ENCODE measurements around the gene CXorf65.

The CXorf65 gene

GRCh38 chrX:71081330-71082123, 25.0 kb downstream of the CXorf65 start:
- in situ Hi-C loops (cut with HindIII; ENCODE audit: low pct_ligation_motif_present, low pct_unique_long_range_greater_than_20kb, low sequenced_read_pairs) = no loop called here

GRCh38 chrX:71070531-71070930, 36.0 kb downstream of the CXorf65 start:
- no peak for DNase-seq
- in situ Hi-C loops (cut with HindIII; ENCODE audit: low pct_ligation_motif_present, low pct_unique_long_range_greater_than_20kb, low sequenced_read_pairs) = no loop called here

More at GRCh38 chrX:71081330-71082123, 25.0 kb downstream of the CXorf65 start:
- DNase-seq = no peak

DNA sequence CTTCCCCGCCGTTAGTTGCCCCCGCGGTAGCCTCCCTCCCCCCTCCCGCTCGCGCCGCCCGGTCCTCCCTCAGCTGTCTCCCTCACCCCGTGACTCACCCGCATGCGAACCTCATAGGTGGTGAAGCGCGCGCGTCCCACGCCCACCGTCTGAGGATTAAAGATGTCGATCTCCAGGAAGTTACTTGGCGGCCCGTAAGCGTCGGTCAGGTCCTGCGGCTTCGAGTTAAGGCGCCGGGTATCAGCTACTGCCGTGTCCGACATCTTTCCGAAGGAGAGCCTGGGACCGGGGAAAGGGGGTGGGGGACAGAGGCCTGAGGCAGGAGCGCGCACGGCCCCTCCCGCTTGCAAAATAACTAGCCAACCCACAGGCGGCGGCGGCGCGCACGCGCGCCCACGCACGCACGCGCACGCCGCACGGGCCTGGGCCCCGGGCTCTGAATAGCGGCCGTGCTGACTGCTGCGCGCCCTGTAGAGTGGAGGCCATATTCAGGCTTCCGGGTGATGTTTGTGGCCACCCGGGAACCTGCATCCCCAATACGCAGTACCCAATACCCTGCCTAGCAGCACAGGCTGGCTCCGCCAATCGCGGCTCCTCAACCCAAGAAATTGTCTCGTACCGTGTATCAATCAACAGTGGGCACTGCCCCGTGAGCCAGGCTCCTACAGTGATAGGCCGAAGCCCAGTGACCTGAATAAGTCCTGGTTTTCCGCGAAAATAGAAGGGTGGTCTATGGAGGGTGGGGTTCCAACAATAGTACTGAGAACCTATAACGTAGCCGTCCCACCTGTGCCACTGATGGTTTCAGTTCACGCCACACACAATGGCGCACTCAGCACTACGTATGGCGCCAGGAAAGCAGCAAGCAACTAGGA, 38.3 kb downstream of the CXorf65 start, which contains the start of gene SNX12:
Gene SNX12, minus strand, starts transcription at position 291 of the 875 bp plus-strand sequence. Its CDS starts 28 bp downstream, at position 263.
- in situ Hi-C loops (cut with HindIII; ENCODE audit: low pct_ligation_motif_present, low pct_unique_long_range_greater_than_20kb, low sequenced_read_pairs) = no loop called here
- peak; percentile 86 for DNase-seq

DNA sequence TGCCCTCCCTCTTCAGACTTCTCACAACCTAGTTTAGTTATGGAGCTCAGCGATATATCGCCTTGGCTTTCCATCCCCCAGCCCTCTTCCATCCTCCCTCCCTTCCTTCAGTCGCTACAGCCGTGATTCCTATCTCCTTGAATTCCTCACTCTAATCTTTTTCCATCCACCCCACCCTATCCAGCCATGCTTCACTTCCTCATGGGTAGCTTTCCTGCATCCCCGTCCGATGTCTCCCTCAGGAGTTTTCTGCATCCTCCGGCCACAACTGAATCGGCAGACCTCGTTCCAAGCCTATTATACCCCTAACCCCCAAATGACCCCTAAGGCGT, 38.9 kb downstream of the CXorf65 start:
- DNase-seq = no peak
- in situ Hi-C loops (cut with HindIII; ENCODE audit: low pct_ligation_motif_present, low pct_unique_long_range_greater_than_20kb, low sequenced_read_pairs) = no loop called here

DNA sequence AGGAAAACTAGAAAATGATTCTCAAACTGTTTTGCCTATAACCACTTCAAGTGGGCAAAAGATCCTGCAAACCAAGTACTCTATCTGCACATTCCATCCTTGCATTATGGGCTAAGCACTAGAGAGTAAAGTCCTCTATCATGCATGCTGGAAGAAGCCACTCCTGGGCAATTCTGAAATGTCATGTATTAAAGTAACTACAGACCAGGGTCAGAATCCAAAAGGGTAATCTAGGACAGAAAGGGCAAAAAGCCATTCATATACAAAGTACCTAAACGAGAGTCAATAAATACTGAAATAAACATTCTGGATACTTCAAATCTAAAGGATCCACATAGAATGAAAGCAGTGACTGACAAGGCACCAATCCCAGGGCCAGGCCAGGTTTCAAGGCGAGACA, 39.5 kb downstream of the CXorf65 start:
- in situ Hi-C loops (cut with HindIII; ENCODE audit: low pct_ligation_motif_present, low pct_unique_long_range_greater_than_20kb, low sequenced_read_pairs) = no loop called here
- no peak for DNase-seq

- DNase-seq = no peak
- in situ Hi-C loops (cut with HindIII; ENCODE audit: low pct_ligation_motif_present, low pct_unique_long_range_greater_than_20kb, low sequenced_read_pairs) = no loop called here
Observed at GRCh38 chrX:71060127-71060526, 46.4 kb downstream of the CXorf65 start.

DNA sequence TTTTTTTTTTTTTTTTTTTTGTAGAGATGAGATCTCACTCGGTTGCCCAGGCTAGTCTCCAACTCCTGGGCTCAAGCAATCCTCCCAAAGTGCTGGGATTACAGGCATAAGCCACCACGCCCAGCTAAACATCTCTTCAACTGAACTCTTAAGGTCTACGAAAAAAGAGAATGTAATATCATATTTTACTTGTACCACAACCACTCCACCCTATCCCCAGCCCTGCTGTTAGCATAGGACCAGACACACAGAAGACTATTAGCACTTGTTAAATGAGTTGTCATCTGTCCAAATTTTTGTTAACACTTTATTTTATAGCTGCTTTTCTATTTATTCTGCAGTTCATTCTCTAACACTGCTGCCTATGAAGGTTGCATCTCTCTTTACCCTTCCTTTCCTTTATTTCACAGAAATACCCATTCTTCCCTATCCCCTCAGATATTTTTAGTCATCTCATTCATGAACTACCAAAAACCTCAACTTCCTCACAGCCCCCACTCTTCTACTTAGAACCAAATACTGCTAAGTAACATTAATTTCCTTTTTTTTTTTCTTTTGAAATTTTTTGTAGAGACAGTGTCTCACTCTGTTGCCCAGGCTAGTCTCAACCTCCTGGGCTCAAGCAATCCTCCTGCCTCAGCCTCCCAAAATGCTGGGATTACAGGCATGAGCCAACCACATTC, 48.6 kb downstream of the CXorf65 start:
- in situ Hi-C loops (cut with HindIII; ENCODE audit: low pct_ligation_motif_present, low pct_unique_long_range_greater_than_20kb, low sequenced_read_pairs) = no loop called here
- DNase-seq = no peak

DNA sequence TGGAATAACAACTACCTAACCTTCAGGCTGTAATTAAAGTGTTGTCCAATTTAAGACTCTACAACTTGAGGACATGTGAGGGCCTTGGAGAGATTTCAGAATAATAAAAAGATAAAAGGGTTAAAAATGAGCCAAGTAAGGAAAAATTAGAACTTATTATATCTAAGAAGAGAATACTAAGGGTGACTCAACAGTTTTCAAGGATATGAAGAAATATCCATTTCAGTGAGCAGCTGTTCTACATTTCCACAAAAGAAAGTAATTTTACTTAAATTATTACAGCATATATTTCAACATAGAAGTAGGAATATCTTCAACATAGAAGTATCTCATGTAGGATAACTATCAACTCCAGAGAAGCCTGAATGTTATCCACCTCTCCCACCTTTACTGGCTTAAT, 49.7 kb downstream of the CXorf65 start:
- in situ Hi-C loops (cut with HindIII; ENCODE audit: low pct_ligation_motif_present, low pct_unique_long_range_greater_than_20kb, low sequenced_read_pairs) = no loop called here
- DNase-seq = no peak
